Stimulated activated naive CD8-positive, alpha-beta T cell treated with anti-CD3 and anti-CD28 coated beads, Interleukin-15, amount 100 ng/mL, for 72 hours (primary cell): ENCODE measurements around the gene TTPAL.

Source experiments
- ATAC-seq: fragments of 150-1000 bp; cut with Tn5 transposase; 2 replicates; pipeline ENCODE4 v1.10.0; 2021; ENCODE audit warnings: mild to moderate bottlenecking, moderate library complexity
- DNase-seq, 2 donors: peaks; one replicate each; pipeline ENCODE4 v3.0.0; 2021 to 2022
- H3K27ac Mint-ChIP-seq, 2 donors: one replicate each; pipeline ENCODE4 v1.8.0; 2022; ENCODE audit warnings: mild to moderate bottlenecking in 2 of 2, mixed read lengths in 2 of 2, moderate library complexity in 2 of 2
- H3K27me3 Mint-ChIP-seq: one replicate; pipeline ENCODE4 v1.8.0; 2022; ENCODE audit warnings: mixed read lengths
- H3K4me1 Mint-ChIP-seq: one replicate; pipeline ENCODE4 v1.8.0; 2022; ENCODE audit warnings: mild to moderate bottlenecking, mixed read lengths
- H3K4me3 Mint-ChIP-seq, 2 donors: one replicate each; pipeline ENCODE4 v1.8.0; 2022; ENCODE audit warnings: mild to moderate bottlenecking in 2 of 2, mixed read lengths in 2 of 2, moderate library complexity in 1 of 2
- H3K9me3 Mint-ChIP-seq, 2 donors: one replicate each; pipeline ENCODE4 v1.8.0; 2022; ENCODE audit warnings: mixed read lengths in 2 of 2

TTPAL gene

GRCh38 chr20:44475372-44475693 is 341 bp upstream of the TTPAL start:
- peak; percentile 1 for ATAC-seq
- Mint-ChIP-seq H3K27me3 (no peaks in the 10 kb centered on the region), H3K9me3 (no peaks in the 10 kb centered on the region), H3K27ac (peak overlapping the region; percentile 99 to 100), H3K4me1 (peaks cover 24% of the 10 kb centered on the region), H3K4me3 (peak overlapping the region; percentile 99)
- DNase-seq = no peak

- DNase-seq = no peak
- Mint-ChIP-seq H3K27me3 (no peaks in the 10 kb centered on the region), H3K4me3 (peak overlapping the region; percentile 99), H3K4me1 (peaks cover 32% of the 10 kb centered on the region), H3K9me3 (no peaks in the 10 kb centered on the region), H3K27ac (no peak overlapping the region)
- no peak for ATAC-seq
Measured at GRCh38 chr20:44477151-44477550, 1.5 kb downstream of the TTPAL start.

GRCh38 chr20:44478206-44478605 is 2.5 kb downstream of the TTPAL start:
- ATAC-seq = no peak
- Mint-ChIP-seq H3K4me3 (no peak overlapping the region), H3K4me1 (peaks cover 32% of the 10 kb centered on the region), H3K27me3 (no peaks in the 10 kb centered on the region), H3K9me3 (no peaks in the 10 kb centered on the region), H3K27ac (peak overlapping the region in 1 of 2 donors; percentile 21)
- no peak for DNase-seq

- Mint-ChIP-seq H3K27me3 (no peaks in the 10 kb centered on the region), H3K9me3 (no peaks in the 10 kb centered on the region), H3K4me3 (no peak overlapping the region), H3K4me1 (peaks cover 32% of the 10 kb centered on the region), H3K27ac (no peak overlapping the region)
- DNase-seq = no peak
- ATAC-seq = no peak
Measured at GRCh38 chr20:44479643-44480042, 4.0 kb downstream of the TTPAL start.

- Mint-ChIP-seq H3K4me1 (peaks cover 31% of the 10 kb centered on the region), H3K27ac (no peak overlapping the region), H3K9me3 (no peaks in the 10 kb centered on the region), H3K27me3 (no peaks in the 10 kb centered on the region), H3K4me3 (no peak overlapping the region)
- DNase-seq (no peak), ATAC-seq (no peak)
Measured at GRCh38 chr20:44480097-44480496, 4.4 kb downstream of the TTPAL start.

GRCh38 chr20:44481719-44482416 is 6.2 kb downstream of the TTPAL start:
- DNase-seq = no peak
- Mint-ChIP-seq H3K27ac (peak overlapping the region in 1 of 2 donors; percentile 18), H3K4me1 (peaks cover 19% of the 10 kb centered on the region), H3K4me3 (no peak overlapping the region), H3K9me3 (no peaks in the 10 kb centered on the region), H3K27me3 (no peaks in the 10 kb centered on the region)
- no peak for ATAC-seq

- no peaks in the 10 kb centered on the region for H3K27me3 Mint-ChIP-seq
- ATAC-seq = no peak
- no peaks in the 10 kb centered on the region for H3K9me3 Mint-ChIP-seq
- no peak overlapping the region for H3K27ac Mint-ChIP-seq
- DNase-seq = no peak
- peaks cover 15% of the 10 kb centered on the region for H3K4me1 Mint-ChIP-seq
- no peak overlapping the region for H3K4me3 Mint-ChIP-seq
Measured at GRCh38 chr20:44483112-44483511, 7.4 kb downstream of the TTPAL start.

- no peaks in the 10 kb centered on the region for H3K27me3 Mint-ChIP-seq
- peaks cover 16% of the 10 kb centered on the region for H3K4me1 Mint-ChIP-seq
- no peak for DNase-seq
- peak; percentile 92 for ATAC-seq
- no peaks in the 10 kb centered on the region for H3K9me3 Mint-ChIP-seq
- no peak overlapping the region for H3K4me3 Mint-ChIP-seq
- H3K27ac Mint-ChIP-seq = peak overlapping the region in 1 of 2 donors; percentile 78
Measured at GRCh38 chr20:44485078-44485829, 9.6 kb downstream of the TTPAL start.

- Mint-ChIP-seq H3K9me3 (no peaks in the 10 kb centered on the region), H3K27me3 (no peaks in the 10 kb centered on the region), H3K27ac (peak overlapping the region in 1 of 2 donors; percentile 23), H3K4me3 (no peak overlapping the region), H3K4me1 (peaks cover 16% of the 10 kb centered on the region)
- ATAC-seq (no peak), DNase-seq (no peak)
Measured at GRCh38 chr20:44485830-44486198, 10.1 kb downstream of the TTPAL start.

GRCh38 chr20:44488551-44488950 is 12.9 kb downstream of the TTPAL start:
- Mint-ChIP-seq H3K9me3 (no peaks in the 10 kb centered on the region), H3K27me3 (no peaks in the 10 kb centered on the region), H3K4me1 (peaks cover 28% of the 10 kb centered on the region), H3K4me3 (no peak overlapping the region), H3K27ac (peak overlapping the region in 1 of 2 donors; percentile 83)
- ATAC-seq (no peak), DNase-seq (no peak)

- DNase-seq = no peak
- no peak for ATAC-seq
- H3K27me3 Mint-ChIP-seq = no peaks in the 10 kb centered on the region
- peaks cover 31% of the 10 kb centered on the region for H3K4me1 Mint-ChIP-seq
- no peak overlapping the region for H3K4me3 Mint-ChIP-seq
- peak overlapping the region; percentile 38 to 69 for H3K27ac Mint-ChIP-seq
- no peaks in the 10 kb centered on the region for H3K9me3 Mint-ChIP-seq
Measured at GRCh38 chr20:44489223-44489622, 13.5 kb downstream of the TTPAL start.

- ATAC-seq = peak; percentile 54
Measured at GRCh38 chr20:44489931-44490330, 14.3 kb downstream of the TTPAL start.

GRCh38 chr20:44491635-44492395 is 16.1 kb downstream of the TTPAL start:
- no peak for DNase-seq
- H3K9me3 Mint-ChIP-seq = no peaks in the 10 kb centered on the region
- H3K27ac Mint-ChIP-seq = peak overlapping the region; percentile 41 to 50
- no peaks in the 10 kb centered on the region for H3K27me3 Mint-ChIP-seq
- H3K4me1 Mint-ChIP-seq = peaks cover 44% of the 10 kb centered on the region
- no peak overlapping the region for H3K4me3 Mint-ChIP-seq
- no peak for ATAC-seq

More at GRCh38 chr20:44489931-44490330, 14.3 kb downstream of the TTPAL start:
- Mint-ChIP-seq H3K27ac (peak overlapping the region in 1 of 2 donors; percentile 65), H3K27me3 (no peaks in the 10 kb centered on the region), H3K4me3 (no peak overlapping the region), H3K4me1 (peaks cover 35% of the 10 kb centered on the region), H3K9me3 (no peaks in the 10 kb centered on the region)
- DNase-seq = no peak

- no peaks in the 10 kb centered on the region for H3K27me3 Mint-ChIP-seq
- H3K4me3 Mint-ChIP-seq = no peak overlapping the region
- H3K9me3 Mint-ChIP-seq = no peaks in the 10 kb centered on the region
- no peak for ATAC-seq
- no peak for DNase-seq
- H3K27ac Mint-ChIP-seq = peak overlapping the region; percentile 27 to 67
- H3K4me1 Mint-ChIP-seq = peaks cover 56% of the 10 kb centered on the region
Measured at GRCh38 chr20:44494266-44494665, 18.6 kb downstream of the TTPAL start.

- Mint-ChIP-seq H3K27ac (peak overlapping the region; percentile 27 to 67), H3K9me3 (no peaks in the 10 kb centered on the region), H3K4me1 (peaks cover 56% of the 10 kb centered on the region), H3K27me3 (no peaks in the 10 kb centered on the region), H3K4me3 (no peak overlapping the region)
- ATAC-seq (no peak), DNase-seq (no peak)
Measured at GRCh38 chr20:44494681-44495080, 19.0 kb downstream of the TTPAL start.

GRCh38 chr20:44495257-44495656 is 19.6 kb downstream of the TTPAL start:
- peaks cover 55% of the 10 kb centered on the region for H3K4me1 Mint-ChIP-seq

More at GRCh38 chr20:44495257-44495656, 19.6 kb downstream of the TTPAL start:
- ATAC-seq = peak; percentile 76
- Mint-ChIP-seq H3K27ac (peak overlapping the region; percentile 68 to 88), H3K9me3 (no peaks in the 10 kb centered on the region), H3K4me3 (no peak overlapping the region), H3K27me3 (no peaks in the 10 kb centered on the region)
- DNase-seq = no peak
